ENCODE results near the gene NFIX.

Gene NFIX

GRCh38 chr19:13037161-13037560 is 41.9 kb downstream of the NFIX start:
- peak; percentile 73 for DNase-seq (ENCODE audit: low spot score)

DNA sequence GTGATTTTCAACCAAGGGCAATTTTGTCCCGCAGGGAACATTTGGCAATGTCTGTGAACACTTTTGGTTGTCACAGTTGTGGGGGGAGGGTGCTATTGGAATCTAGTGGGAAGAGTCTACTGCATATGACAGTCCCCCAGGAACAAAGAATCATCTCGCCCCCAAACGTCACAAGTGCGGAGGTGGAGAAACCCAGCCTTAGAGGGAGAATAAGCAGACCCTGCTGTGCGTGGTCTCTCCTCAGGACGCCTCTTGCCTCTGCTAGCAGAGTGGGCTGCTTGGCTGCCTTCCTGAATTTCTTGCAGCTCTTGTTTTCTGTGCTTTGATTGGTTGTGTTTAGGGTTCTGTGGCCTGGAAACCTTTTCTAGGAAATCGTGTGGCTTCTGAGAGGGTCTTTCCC is 42.5 kb downstream of the NFIX start:
- DNase-seq (ENCODE audit: low spot score), result no peak

DNA sequence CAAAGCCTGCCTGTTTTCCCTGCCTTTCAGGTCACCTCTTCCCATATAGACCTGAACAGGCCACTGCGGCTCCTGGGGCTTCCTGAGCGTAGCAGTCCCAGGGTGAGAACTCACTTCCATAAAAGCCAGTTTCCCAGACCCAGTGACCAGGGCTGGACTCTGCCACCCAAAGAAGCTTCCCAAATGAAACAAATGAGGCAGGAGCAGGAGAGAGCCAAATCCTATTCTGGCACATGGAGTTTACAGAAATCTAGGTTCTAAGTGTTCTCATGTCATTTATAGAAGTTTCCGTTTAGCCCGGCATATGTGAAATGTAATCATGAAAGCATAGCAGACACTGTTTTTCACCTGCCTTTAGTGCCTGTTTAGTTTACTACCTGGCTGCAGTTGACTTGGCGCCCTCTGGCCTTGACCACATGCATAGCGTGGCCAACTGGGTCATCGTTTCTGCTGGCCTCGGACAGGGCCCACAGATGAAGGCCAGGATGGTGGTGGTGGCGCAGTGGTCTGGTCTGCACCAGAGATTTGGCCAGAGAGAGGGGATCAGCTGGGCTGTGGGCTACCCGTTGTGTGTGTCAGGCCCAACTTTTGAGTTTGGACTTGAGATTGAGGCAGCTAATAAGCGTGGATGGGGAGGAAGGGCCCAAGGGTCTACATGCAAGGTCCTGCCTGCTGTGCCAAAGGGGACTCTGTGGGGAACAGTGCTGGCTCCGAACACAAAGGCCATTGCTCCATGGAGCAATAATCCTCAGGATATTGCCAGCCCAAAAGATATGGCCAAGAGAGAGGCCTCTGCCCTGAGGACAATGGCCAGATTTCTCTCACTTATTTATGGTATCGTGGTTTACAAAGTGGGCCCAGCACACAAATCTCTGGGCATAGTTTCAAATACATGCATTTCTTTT is 43.3 kb downstream of the NFIX start:
- no peak for DNase-seq (ENCODE audit: low spot score)

DNA sequence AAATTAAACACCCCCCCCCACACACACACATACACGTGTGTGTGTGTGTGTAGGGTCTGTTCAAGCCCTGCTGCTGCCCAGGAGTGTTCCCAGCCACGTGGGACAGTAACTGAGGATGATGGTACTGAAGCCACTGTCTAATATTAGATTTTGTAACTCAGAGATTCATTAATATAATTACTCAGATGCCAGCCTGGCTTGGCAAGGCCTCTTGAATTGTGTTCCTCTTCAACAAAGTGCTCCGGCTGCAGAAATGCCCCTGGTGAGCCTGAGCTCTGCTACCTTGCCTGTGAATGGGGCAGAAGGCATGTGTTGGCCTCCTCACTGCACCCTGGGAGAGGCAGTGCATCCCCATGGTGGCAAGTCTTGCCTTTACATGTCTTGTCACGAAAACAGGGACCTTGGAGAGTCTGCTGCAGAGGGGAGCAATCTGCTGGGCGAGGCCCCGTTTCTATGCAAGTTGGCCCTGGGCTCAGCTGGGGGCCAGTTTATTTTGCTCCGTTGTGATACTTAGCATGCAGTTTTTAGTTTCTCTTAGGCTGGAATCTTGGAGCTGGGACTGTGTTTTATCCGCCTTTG is 44.0 kb downstream of the NFIX start:
- DNase-seq (ENCODE audit: low spot score), result no peak

DNA sequence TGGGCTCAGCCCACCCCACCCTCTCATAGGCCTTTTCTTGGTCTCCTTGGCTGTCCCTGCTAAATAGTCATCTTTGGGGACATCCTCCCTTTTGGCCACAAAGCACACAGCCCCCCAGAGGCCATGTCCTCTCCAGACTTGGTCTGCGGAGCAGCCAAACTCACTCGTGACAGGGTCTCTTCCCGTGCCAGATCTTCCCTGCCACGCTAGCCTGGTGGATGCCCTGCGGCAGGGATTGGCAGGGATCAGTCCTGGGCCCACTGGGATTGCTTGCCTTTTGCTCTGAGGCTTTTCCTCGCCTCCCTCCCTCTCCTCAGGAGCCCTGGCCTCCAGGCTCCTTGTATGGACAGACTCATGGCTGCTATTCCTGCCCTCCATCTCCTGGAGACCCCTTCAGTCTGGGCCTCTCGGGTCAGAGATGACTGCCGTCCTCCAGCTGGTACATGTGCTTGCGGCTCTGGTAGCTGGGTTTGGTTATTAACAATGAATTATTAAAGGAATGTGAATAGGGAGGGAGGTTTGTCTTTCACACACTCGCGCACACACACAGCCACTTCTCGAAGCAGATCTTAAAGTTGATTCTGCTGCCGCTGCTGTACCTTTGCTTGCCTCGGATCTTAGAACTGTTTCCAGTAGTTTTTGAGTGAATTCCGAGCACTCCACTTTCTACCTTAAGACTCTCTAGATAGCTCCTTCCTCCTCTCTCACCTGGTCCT is 45.1 kb downstream of the NFIX start:
- DNase-seq (ENCODE audit: low spot score), result no peak

DNA sequence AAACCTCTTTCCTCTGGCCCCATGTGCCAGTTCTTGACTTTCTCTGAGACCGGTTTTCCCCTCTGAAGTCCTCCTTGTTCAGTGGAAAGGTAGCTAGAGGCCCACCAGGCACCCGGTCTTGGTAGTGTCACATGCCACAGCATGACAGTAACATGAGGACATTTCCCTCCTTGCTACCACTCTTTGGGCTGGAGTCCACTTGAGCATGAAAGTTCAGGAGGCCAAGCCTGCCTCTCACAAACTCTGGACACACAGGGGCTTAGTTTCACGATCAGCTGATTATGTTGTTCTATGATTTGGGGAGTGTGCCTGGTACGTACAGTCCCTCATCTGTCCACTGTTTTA is 45.6 kb downstream of the NFIX start:
- no peak for DNase-seq (ENCODE audit: low spot score)

- no peak for DNase-seq (ENCODE audit: low spot score)
Observed at GRCh38 chr19:13042443-13043130, 47.3 kb downstream of the NFIX start.

GRCh38 chr19:13043285-13043684 is 48.0 kb downstream of the NFIX start:
- no peak for DNase-seq (ENCODE audit: low spot score)

DNA sequence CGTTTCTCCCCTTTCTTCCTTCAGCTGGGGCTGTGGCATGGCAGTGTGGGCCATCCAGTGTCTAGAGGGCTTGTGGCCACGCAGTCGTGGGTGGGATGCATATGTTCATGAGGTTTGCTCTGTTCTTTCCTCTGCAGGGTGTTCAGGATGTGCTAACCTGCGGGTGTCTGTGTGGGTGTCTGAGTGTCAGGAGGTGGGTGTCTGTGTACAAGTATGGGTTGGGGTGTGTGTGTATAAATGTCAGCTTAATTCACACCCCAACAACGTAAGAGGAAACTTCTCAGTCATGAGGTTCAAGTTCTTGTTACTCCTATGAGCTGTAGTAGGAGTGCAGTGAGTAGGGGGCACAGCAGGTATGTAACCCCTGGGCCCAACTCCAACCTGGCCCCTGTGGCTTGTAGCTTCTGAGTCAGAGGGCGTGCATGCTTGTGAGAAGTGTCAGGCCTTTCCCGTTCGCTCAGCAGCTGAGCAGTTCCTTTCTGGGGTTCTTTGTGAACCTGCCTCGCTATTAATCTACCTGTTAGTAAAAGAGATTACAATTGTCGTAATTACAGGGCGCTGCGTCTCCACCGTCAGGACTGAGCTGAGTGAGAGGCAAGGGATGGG is 49.1 kb downstream of the NFIX start:
- DNase-seq (ENCODE audit: low spot score), result no peak

- no peak for DNase-seq (ENCODE audit: low spot score)
Observed at GRCh38 chr19:13045812-13046211, 50.5 kb downstream of the NFIX start.

GRCh38 chr19:13047374-13047773 is 52.1 kb downstream of the NFIX start:
- DNase-seq (ENCODE audit: low spot score), result no peak

- no peak for DNase-seq (ENCODE audit: low spot score)
Observed at GRCh38 chr19:13050274-13050673, 55.0 kb downstream of the NFIX start.

DNA sequence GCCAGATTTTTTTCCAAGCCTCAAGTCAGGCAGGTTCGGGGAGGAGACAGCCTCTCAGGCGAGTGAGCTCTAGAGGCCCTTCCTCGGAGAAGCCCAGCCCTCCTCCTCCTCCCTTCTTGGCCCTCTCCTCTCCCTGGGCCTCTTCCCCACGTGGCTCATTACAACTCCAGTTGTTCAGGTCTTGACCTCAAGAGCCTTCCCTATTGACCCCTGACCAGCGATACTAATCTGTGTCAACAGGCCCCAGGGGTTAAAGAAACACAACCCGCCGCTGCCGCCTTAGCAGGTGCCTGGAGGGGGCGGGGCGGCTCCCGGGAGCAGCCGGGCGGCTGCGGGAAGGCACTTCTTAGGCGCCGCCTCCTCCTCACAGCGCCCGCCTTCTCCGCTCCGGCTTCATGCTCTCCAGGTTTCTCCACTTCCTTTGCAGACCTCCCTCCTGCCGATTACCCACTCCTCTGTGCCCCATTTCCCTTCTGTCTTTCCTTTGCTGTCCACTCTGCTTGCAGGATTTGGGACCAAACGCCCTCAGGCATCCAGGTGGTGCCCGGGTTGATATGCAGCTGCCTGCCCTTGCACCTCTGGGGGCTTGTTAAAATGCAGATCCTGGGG is 56.4 kb downstream of the NFIX start:
- no peak for DNase-seq (ENCODE audit: low spot score)

DNA sequence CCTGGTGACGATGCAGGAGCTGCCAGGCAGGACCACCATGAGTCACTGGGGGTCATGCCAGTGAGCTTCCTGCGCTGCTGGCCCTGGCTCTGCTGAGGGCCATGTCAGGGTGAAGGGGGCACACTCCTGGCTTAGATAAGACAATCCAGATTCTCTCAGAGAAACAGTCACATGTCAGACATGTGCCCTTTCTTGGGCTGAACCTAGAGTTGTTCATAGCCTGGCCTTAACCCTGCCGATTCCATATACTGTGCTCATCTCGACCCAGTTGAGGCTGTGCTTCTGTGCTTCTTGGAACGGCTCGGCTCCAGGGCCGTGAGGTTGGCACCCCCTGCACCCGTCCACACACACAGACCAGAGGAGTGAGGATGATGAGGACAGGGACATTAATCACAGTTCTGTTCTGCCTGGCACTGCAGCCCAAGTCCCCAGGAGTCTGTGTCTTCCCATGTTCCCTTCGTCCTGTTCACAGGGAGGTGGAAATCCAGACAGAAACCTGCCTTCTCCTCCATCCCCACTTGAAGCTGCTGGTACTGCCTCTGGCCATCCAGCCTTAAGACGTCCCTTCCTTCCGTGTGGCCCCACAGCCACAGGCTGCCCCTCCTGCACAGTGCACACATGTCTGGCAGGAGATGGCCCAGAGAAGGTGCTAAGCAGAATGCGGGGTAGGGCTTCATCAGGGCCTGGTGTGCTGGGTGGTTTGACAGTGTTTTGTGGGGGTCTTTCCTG is 57.3 kb downstream of the NFIX start:
- no peak for DNase-seq (ENCODE audit: low spot score)

DNA sequence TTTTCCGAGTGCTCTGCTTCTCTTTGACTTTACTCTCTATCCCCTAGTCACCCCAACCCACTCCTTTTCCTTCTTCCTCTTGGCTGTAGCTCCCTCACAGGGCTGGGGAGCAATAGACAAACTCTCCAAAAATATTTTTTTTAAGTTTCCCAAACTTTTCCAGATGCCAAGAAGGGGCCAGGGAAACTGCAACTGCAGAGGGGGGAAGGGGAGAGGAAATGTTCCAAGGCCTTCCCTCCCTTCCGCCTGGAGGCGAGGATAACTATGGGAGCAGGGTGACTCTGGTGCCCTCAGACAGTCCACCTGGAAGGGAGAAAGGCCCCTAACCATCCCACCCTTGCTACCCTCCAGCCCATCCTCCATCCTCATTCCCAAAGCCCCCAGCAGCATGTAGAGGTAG is 58.0 kb downstream of the NFIX start:
- DNase-seq (ENCODE audit: low spot score), result no peak

DNA sequence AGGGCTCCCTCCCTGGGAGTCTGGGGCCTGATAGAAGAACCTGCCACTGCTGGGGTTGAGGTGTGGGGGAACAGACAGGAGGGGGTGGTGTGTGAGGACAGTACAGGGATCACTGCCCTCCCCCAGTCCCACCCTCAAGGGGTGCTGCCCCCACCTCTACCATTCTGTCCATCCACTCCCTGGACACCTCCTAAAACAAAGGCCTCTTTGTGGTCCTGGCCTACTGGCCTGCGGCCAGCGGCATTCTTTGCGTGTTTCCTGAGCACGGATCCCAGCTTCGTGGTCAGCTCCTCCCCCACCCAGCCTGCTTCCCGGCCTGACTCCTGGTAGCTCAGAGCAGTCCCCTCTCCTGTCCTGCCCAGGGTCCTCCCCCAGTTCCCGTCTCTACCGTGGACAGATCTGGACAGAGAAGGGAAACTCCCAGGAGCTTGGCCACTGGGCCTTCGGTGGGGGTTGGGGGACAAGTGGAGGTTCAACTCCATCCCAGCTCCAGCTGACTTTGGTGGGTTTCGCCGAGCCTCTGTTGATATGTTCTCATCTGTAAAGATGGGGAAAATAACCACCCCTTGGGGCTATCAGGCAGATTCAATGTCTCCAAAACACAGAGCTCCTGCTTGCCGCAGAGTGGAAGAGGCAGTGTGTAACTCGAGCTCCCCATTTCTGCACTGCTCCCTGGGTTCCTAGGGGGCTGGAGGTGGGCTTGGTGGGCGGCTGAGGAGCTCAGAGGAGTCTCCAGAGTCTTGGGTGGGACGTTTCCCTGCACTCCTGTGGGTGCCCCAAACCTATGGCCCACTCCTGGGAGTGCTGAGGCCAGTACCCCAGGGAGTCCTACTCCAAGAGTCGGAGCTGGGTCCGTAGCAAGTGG is 58.7 kb downstream of the NFIX start:
- DNase-seq (ENCODE audit: low spot score), result peak; percentile 91

GRCh38 chr19:13054626-13055212 is 59.4 kb downstream of the NFIX start:
- no peak for DNase-seq (ENCODE audit: low spot score)

GRCh38 chr19:13055213-13056051 is 60.2 kb downstream of the NFIX start:
- peak; percentile 83 for DNase-seq (ENCODE audit: low spot score)
